NCI-H226 (cell line): ENCODE data around the gene CELF1.
"Not testable (repeated sequence)": the region's sequence is repeated elsewhere in the genome, so short reads cannot be mapped to it uniquely, and the experiment has no call there.

Experiments used
- DNase-seq: peaks from one replicate; pipeline ENCODE4 v3.0.0-alpha.2; 2015

Gene CELF1

DNA sequence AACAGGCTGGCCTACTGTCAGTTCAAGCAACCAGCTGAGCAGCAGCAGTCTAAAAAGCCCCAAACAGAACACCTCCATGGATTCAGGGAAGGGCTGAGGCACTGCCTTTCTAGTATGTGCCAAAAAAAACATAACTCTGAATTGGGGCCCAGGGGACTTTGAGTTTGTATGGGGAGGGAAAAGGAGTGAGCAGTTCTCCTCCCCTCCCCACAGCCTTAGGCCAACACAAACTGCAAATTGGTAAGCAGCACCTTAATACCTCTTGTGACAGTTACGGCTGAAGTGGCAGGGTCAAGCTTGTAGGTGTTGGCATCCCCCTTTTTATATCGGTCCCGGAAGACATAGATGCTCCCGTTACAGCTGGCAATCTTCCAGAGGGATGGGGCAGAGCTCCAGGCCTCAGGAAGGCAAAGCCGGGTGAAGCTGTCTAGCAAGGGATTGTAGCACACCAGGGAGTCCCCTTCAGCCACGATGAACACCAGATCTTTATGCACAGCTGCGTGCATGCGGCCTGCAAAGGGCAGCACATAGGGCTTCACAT lies 19.9 kb upstream of the CELF1 start:
- no peak for DNase-seq

- DNase-seq, result peak; percentile 68
Observed at GRCh38 chr11:47571895-47572294, 19.0 kb upstream of the CELF1 start.

DNA sequence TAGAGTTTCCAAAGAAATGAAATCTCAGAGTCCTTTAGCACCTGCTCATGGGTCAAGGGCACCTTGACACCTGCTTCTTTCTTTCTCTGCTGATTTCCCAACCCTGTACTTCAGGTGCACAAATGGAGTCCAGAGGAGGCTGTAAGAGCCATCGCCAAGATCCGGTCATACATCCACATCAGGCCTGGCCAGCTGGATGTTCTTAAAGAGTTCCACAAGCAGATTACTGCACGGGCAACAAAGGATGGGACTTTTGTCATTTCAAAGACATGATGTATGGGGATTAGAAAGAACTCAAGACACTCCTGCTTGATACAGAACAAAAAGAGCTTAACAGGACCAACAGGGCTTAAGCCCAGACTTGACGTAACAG lies 18.4 kb upstream of the CELF1 start:
- DNase-seq, result no peak

DNA sequence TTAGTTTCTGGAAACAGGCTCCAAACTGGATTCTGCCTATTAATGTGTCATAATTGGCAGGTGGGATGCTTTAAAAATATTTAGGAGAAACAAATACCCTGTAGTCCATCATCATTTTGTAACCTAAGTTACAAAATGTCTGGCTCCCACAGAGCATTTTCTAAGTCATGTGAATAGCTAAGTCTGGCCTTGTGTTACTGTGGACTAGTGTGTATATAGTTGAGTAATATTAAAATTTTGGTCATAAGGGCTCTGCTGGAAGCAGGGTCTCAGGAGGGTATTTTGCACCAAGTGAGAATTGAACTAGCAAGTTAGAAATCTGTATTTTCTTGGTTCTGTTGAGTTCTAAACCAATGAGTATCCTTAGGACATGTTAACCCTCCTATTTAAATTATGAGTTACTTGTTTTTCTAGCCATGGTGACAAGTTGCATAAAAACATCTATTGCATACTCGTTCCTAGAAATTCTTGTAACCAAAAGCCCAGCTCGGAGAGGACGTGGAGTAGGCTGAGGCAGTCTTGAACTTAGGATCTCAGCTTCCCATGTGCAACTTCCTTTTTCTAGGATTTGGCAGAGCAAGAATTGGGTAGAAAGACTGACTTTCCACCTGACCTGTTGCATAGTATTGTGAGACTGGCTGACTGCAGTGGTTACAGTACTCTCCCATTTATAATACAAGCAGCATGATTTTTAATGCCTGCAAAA lies 17.9 kb upstream of the CELF1 start:
- no peak for DNase-seq

GRCh38 chr11:47569646-47570045 lies 16.7 kb upstream of the CELF1 start:
- no peak for DNase-seq

DNA sequence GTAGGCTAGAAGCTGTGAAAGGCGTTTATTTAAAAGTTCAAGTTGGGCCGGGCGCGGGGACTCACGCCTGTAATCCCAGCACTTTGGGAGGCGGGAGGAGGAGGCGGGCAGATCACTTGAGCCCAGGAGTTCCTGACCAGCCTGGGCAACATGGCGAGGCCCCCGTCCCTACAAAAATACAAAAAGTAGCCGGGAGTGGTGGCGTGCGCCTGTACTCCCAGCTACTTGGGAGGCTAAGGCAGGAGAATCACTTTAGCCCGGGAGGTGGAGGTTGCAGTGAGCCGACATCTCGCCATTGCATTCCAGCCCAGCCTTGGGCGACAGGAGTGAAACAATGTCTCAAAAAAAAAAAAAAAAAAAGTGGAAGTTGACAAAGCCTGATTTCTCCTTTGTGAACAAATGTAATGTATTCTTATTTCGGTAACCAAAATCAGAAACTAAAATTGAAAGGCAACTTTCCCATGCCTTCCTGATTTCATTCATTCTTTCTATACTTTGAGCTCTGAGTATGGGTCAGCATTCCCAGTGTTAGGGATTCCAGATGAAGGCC lies 13.3 kb upstream of the CELF1 start:
- DNase-seq, result no peak

GRCh38 chr11:47565340-47566148 lies 12.6 kb upstream of the CELF1 start, which contains the start of gene PTPMT1:
TSS of gene PTPMT1 (plus strand) at chr11:47565599. CDS start at chr11:47565623, 24 bp downstream.
- peak; percentile 68 for DNase-seq

- no peak for DNase-seq
Observed at GRCh38 chr11:47564933-47565339, 12.0 kb upstream of the CELF1 start.

GRCh38 chr11:47564366-47564765 lies 11.4 kb upstream of the CELF1 start:
- not testable (repeated sequence) for DNase-seq

- DNase-seq, result not testable (repeated sequence)
Observed at GRCh38 chr11:47562393-47562792, 9.5 kb upstream of the CELF1 start.

DNA sequence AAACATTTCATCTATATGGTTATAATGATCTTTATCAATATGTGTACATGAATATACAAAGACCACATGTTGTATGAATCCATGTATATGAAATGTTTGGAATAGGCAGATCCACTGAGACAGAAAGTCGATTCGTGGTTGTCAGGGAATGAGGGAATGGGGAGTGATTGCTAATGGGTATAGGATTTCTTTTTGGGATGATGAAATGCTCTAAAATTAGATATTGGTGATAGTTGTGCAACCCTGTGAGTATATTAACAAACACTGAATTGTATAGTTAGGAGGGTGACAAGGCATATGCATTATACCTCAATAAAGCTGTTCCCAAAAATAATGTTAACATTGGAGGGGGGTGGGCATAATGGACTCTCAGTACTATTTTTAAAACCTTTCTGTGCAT lies 7.5 kb upstream of the CELF1 start:
- no peak for DNase-seq

- no peak for DNase-seq
Observed at GRCh38 chr11:47558695-47559094, 5.8 kb upstream of the CELF1 start.

DNA sequence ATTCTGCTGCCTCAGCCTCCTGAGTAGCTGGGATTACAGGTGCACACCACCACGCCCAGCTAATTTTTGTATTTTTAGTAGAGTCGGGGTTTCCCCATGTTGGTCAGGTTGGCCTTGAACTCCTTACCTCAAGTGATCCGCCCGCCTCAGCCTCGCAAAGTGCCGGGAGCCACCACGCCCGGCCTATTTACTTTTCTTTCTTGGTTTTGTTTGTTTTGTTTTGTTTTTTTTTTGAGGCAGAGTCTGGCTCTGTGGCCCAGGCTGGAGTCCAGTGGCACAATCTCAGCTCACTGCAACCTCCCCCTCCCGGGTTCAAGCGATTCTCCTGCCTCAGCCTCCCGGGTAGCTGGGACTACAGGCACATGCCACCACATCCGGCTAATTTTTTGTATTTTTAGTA lies 4.1 kb upstream of the CELF1 start:
- not testable (repeated sequence) for DNase-seq

- peak; percentile 22 for DNase-seq
Observed at GRCh38 chr11:47553406-47553743, 443 bp upstream of the CELF1 start.

GRCh38 chr11:47552056-47552565 lies 821 bp downstream of the CELF1 start:
- DNase-seq, result peak; percentile 26

DNA sequence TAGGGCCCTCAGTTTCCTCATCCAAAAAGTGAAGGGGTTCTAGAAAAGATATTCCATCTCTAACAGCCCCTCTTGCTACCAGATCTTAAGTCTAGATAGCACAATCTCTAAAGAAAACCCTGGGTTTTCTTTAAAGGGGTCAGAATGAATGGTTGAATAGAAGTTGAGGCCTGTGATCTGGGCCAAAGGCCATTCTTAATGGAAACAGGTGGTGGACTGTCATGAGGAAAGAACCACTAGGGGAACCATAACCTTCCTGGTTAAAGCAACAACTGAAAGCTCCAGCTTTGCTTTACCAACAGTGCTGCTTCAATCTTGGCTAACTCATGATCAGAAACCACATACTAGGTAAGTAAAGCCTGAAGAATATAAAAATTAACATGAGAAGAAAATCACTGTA lies 1.8 kb downstream of the CELF1 start:
- peak; percentile 36 for DNase-seq

DNA sequence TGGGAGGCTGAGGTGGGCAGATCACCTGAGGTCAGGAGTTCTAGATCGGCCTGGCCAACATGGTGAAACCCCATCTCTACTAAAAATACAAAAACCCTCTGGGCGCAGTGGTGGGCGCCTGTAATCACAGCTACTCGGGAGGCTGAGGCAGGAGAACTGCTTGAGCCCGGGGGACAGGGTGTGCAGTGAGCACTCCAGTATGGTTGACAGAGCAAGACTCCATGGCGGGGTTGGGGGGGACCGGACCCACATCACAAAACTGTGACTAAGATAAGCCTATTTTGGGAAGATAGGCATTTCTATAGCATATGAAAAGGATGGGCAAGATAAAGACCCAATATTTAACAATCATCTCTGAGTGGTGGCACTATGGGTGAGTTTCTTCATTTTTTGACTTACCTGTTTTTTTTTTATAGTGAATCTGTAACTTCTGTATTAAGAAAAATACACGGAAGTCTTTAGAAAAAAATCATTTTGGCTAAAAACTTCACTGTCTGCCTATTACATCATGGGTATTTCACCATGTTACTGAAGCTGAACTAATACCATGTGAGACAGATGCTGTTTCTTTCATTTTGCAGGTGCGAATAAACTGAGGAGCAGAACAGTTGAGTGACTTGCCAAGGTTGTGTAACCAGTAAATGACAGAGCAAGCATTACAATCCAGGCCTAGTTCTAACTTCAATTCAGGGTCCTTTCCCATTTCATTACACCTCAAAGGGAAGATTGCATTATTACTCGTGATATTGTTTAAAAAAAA lies 2.5 kb downstream of the CELF1 start:
- DNase-seq, result no peak

- DNase-seq, result not testable (repeated sequence)
Observed at GRCh38 chr11:47546274-47546673, 6.7 kb downstream of the CELF1 start.

GRCh38 chr11:47545298-47545697 lies 7.6 kb downstream of the CELF1 start:
- DNase-seq, result no peak

- no peak for DNase-seq
Observed at GRCh38 chr11:47541070-47541469, 11.9 kb downstream of the CELF1 start.

DNA sequence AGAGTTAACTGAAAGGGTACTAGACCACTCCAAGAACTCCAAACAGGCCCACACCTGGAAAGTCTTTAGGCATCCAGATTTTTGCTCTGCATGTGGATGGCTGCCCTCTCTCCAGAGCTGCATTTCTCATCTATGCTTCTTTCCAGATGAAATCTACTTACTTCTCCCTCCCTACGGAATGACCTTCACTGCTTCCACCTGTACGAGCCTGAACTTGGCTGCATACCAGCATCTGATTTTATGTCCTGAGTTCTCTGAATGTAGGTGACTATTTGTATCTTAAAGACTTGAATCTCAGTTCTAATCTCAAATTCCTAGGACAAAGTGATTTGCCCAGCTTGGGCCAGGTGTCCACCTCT lies 13.3 kb downstream of the CELF1 start:
- DNase-seq, result no peak

DNA sequence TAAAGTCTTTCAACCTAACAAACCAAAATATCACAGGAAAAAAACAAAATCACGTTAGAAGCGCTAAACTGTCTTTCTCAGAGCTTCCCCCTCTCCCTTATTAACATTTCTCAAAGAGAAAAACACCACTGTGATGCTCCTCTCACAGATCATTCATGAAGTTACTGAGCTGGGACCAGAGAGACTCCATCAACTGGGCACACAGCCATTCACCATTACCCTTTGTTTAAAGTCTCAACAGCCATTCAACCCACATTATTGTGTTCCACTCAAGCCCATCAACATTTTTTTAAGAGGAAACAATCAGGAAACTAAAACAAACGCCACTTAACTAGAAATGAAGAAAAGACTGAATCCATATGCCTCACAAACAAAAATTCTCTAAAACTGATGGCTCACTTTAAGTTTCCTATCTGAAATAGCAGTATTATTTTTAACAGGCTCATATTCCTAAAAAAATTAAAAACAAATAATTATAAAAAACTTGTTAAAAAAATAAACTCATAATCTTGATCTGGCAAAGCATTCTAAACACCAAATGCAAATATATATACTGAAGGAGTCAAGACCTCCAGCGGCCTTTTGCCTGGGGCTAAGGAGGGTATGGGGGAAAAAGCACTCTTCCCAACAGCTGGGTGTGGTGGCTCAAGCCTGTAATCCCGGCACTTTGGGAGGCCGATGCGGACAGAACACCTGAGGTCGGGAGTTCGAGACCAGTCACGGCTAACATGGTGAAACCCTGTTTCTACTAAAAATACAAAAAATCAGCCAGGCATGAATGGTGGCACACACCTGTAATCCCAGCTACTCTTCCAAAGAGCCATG lies 14.0 kb downstream of the CELF1 start:
- no peak for DNase-seq
